Measurements from ENCODE around the gene TMEM190.

GRCh38 chr19:55365245-55365644, 11.4 kb upstream of the TMEM190 start:
- TF ChIP-seq CTCF (IDR thresholded peaks at IDR 0.05) (no peak), POLR2A (IDR thresholded peaks at IDR 0.05) (no peak)

All from heart left ventricle (tissue), 13 donors.